Body of pancreas (tissue), 4 donors: ENCODE measurements around the gene TELO2.

Source experiments
- POLR2A ChIP-seq, 3 donors: fragments of 450-650 bp; IDR thresholded peaks; one replicate each; pipeline ENCODE4 v1.6.1; 2016; ENCODE audit warnings: antibody characterized with exemption in 3 of 3, mild to moderate bottlenecking in 2 of 3
- TF ChIP-seq, protein P1 (sequence below), 7 experiments: fragments of 450-650 bp in 4 of 7; fragments of 200-600 bp in 3 of 7; sonication (generic) in 3 of 7; IDR thresholded peaks; one replicate each; pipeline ENCODE4 v1.5.1; 2016 to 2019; ENCODE audit warnings: antibody characterized with exemption in 7 of 7

GRCh38 chr16:1505912-1506311 is 12.8 kb downstream of the TELO2 start:
- TF ChIP-seq, protein P1, sequence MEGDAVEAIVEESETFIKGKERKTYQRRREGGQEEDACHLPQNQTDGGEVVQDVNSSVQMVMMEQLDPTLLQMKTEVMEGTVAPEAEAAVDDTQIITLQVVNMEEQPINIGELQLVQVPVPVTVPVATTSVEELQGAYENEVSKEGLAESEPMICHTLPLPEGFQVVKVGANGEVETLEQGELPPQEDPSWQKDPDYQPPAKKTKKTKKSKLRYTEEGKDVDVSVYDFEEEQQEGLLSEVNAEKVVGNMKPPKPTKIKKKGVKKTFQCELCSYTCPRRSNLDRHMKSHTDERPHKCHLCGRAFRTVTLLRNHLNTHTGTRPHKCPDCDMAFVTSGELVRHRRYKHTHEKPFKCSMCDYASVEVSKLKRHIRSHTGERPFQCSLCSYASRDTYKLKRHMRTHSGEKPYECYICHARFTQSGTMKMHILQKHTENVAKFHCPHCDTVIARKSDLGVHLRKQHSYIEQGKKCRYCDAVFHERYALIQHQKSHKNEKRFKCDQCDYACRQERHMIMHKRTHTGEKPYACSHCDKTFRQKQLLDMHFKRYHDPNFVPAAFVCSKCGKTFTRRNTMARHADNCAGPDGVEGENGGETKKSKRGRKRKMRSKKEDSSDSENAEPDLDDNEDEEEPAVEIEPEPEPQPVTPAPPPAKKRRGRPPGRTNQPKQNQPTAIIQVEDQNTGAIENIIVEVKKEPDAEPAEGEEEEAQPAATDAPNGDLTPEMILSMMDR (IDR thresholded peaks at IDR 0.05) = no peak
- no peak for TF ChIP-seq POLR2A (IDR thresholded peaks at IDR 0.05)
